SH-SY5Y (cell line): Measurements from ENCODE around the gene MCM9.

ENCODE experiments used
- GATA2 ChIP-seq: IDR thresholded peaks from 2 replicates; pipeline ENCODE4 v1.6.1; 2011; ENCODE audit warnings: mild to moderate bottlenecking, low read depth, low read length
- GATA3 ChIP-seq: IDR thresholded peaks from 2 replicates; pipeline ENCODE4 v1.6.1; 2011; ENCODE audit warnings: low read depth, mild to moderate bottlenecking, low read length, moderate library complexity

DNA sequence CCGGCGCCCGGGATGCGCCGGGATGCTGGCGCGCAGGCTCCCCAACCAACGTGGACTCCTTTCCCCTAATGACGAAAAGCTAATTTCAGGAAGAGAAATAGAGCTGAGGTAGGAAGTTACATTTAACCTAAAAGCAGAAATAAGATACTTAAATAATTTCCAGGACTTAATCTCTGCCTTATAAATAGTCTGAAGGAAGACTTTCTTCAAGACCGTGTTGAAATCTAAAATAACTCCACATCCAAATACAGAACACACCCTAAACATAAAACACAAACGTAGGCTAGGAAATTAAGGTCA, 39.7 kb downstream of the MCM9 start:
- no peak for TF ChIP-seq GATA3
- no peak for TF ChIP-seq GATA2
